Fibroblast of the aortic adventitia (primary cell): Measurements from ENCODE around the gene ITPR1. TPM values are rescaled to one million over a fixed set of nuclear protein-coding genes. Genes with fewer than 3 reads are reported as not detected.

Experiments used
- DNase-seq: peaks from one replicate; pipeline ENCODE4 v3.0.0-alpha.2; 2010; ENCODE audit warnings: low read depth
- H3K4me3 ChIP-seq: 2 replicates; pipeline ENCODE4 v1.5.1; 2011; ENCODE audit warnings: low read depth, mild to moderate bottlenecking, control low read depth, low read length, moderate library complexity
- CTCF ChIP-seq: IDR thresholded peaks from 2 replicates; pipeline ENCODE4 v1.5.1; 2011; ENCODE audit warnings: mild to moderate bottlenecking, low read length, control low read depth, inconsistent platforms; ENCODE audit not compliant: insufficient read depth
- total RNA-seq: library from RNA; depleted of rRNA; stranded (reverse); fragments of >200 nt; gene quantifications from 2 replicates; pipeline ENCODE4 v1.2.3, GENCODE V29; 2012; ENCODE audit warnings: low replicate concordance

The ITPR1 gene
- total RNA-seq, 1 donor: 8.9 TPM

GRCh38 chr3:4509043-4509442 lies 15.9 kb downstream of the ITPR1 start:
- no peak overlapping the region for H3K4me3 ChIP-seq
- TF ChIP-seq CTCF: no peak
- no peak for DNase-seq

- TF ChIP-seq CTCF: no peak
- no peak overlapping the region for H3K4me3 ChIP-seq
- DNase-seq: no peak
Measured at GRCh38 chr3:4509983-4510755, 17.0 kb downstream of the ITPR1 start.

- H3K4me3 ChIP-seq: no peak overlapping the region
- DNase-seq: no peak
- TF ChIP-seq CTCF: no peak
Measured at GRCh38 chr3:4511491-4512262, 18.5 kb downstream of the ITPR1 start.

GRCh38 chr3:4512895-4513616 lies 19.9 kb downstream of the ITPR1 start:
- DNase-seq: no peak
- TF ChIP-seq CTCF: no peak
- H3K4me3 ChIP-seq: no peak overlapping the region

GRCh38 chr3:4514321-4514720 lies 21.2 kb downstream of the ITPR1 start:
- no peak for DNase-seq
- no peak for TF ChIP-seq CTCF
- no peak overlapping the region for H3K4me3 ChIP-seq

- TF ChIP-seq CTCF: no peak
- no peak for DNase-seq
Measured at GRCh38 chr3:4514916-4515315, 21.8 kb downstream of the ITPR1 start.

More at GRCh38 chr3:4514916-4515315, 21.8 kb downstream of the ITPR1 start:
- H3K4me3 ChIP-seq: no peak overlapping the region
